H1 (cell line): ENCODE measurements around the gene KIF26B. TPM values are rescaled to one million over a fixed set of nuclear protein-coding genes. Genes with fewer than 3 reads are reported as not detected.

ENCODE experiments used
- CTCF ChIA-PET: fragments of 300-600 bp; sonication (Branson Sonifier 250); formaldehyde crosslinking; loops from one replicate; lab custom pipeline; 2021; ENCODE audit not compliant: partially characterized antibody; lab: Charles Lee
- POLR2A ChIA-PET: fragments of 300-600 bp; sonication (Branson Sonifier 250); formaldehyde crosslinking; loops from one replicate; lab custom pipeline; 2021; ENCODE audit warnings: inconsistent platforms; ENCODE audit not compliant: partially characterized antibody; lab: Charles Lee
- DNase-seq, 2 experiments: peaks; one replicate each; pipeline versions ENCODE4 v3.0.0 to v3.0.0-alpha.2; 2010 to 2022; ENCODE audit warnings: low spot score in 2 of 2, low read depth in 1 of 2, mixed read lengths in 1 of 2
- FAIRE-seq: peaks from 2 replicates; lab custom pipeline; 2011; peaks lifted over from hg19 to GRCh38; lab: Jason Lieb, UNC
- H2AFZ ChIP-seq: 2 replicates; pipeline ENCODE4 v1.8.1; 2012; ENCODE audit warnings: low read length, inconsistent platforms
- H2AK5ac ChIP-seq: 2 replicates; pipeline ENCODE4 v1.6.1; 2013; ENCODE audit warnings: low read depth, low read length
- H2BK120ac ChIP-seq: replicated peaks from 2 replicates; pipeline ENCODE3; 2013; ENCODE audit warnings: low read depth, low read length, inconsistent platforms
- H2BK12ac ChIP-seq: 2 replicates; pipeline ENCODE4 v1.6.1; 2013; ENCODE audit warnings: low read depth, low read length
- H2BK15ac ChIP-seq: 2 replicates; pipeline ENCODE4 v1.6.1; 2013; ENCODE audit warnings: low read length
- H2BK20ac ChIP-seq: 2 replicates; pipeline ENCODE4 v1.6.1; 2013; ENCODE audit warnings: low read length
- H2BK5ac ChIP-seq: 2 replicates; pipeline ENCODE4 v1.6.1; 2013; ENCODE audit warnings: low read depth, low read length
- H3K14ac ChIP-seq: 2 replicates; pipeline ENCODE4 v1.6.1; 2013; ENCODE audit warnings: inconsistent platforms; ENCODE audit not compliant: insufficient read length
- H3K18ac ChIP-seq: 2 replicates; pipeline ENCODE4 v1.6.1; 2013; ENCODE audit warnings: low read length; ENCODE audit errors: extremely low read depth
- H3K23ac ChIP-seq: 2 replicates; pipeline ENCODE4 v1.6.1; 2013; ENCODE audit warnings: inconsistent platforms; ENCODE audit not compliant: insufficient read length
- H3K23me2 ChIP-seq: 2 replicates; pipeline ENCODE4 v1.6.1; 2013; ENCODE audit warnings: low read depth, low read length
- H3K27ac ChIP-seq: 2 replicates; pipeline ENCODE4 v1.6.1; 2011; ENCODE audit warnings: low read depth, low read length, inconsistent platforms
- H3K27me3 ChIP-seq, 4 experiments: replicated peaks in 1 of 4; 1 replicate in 1 of 4; 2 replicates in 3 of 4; pipeline versions ENCODE4 v1.6.1 to v1.8.1; 2011 to 2013; ENCODE audit warnings: low read length in 3 of 4, mild to moderate bottlenecking in 3 of 4, inconsistent platforms in 2 of 4, mixed read lengths in 2 of 4, moderate library complexity in 1 of 4; ENCODE audit not compliant: control insufficient read depth in 3 of 4, insufficient read depth in 3 of 4; ENCODE audit errors: extremely low read depth in 1 of 4
- H3K36me3 ChIP-seq, 4 experiments: 2 replicates each; pipeline versions ENCODE4 v1.6.1 to v1.8.1; 2011 to 2013; ENCODE audit warnings: mild to moderate bottlenecking in 4 of 4, low read length in 3 of 4, moderate library complexity in 2 of 4, control low read depth in 1 of 4, inconsistent platforms in 1 of 4; ENCODE audit not compliant: insufficient read depth in 4 of 4, control insufficient read depth in 2 of 4
- H3K4ac ChIP-seq: replicated peaks from 2 replicates; pipeline ENCODE3; 2013; ENCODE audit warnings: low read length, low read depth, mixed read lengths, inconsistent platforms; ENCODE audit not compliant: insufficient read length
- H3K4me1 ChIP-seq, 4 experiments: replicated peaks in 1 of 4; 1 replicate in 1 of 4; 2 replicates in 3 of 4; pipeline versions ENCODE4 v1.6.1 to v1.8.1; 2011 to 2013; ENCODE audit warnings: low read length in 3 of 4, inconsistent platforms in 2 of 4, mixed read lengths in 1 of 4; ENCODE audit not compliant: insufficient read depth in 4 of 4, control insufficient read depth in 3 of 4
- H3K4me2 ChIP-seq, 2 experiments: 2 replicates each; pipeline versions ENCODE4 v1.6.1 to v1.8.1; 2011 to 2013; ENCODE audit warnings: low read depth in 2 of 2, low read length in 2 of 2, control low read depth in 1 of 2, inconsistent platforms in 1 of 2, mild to moderate bottlenecking in 1 of 2; ENCODE audit not compliant: insufficient read depth in 1 of 2
- H3K4me3 ChIP-seq, 4 experiments: fragments of 200-600, 300-600 bp in 1 of 4; sonication (generic), shearing (Covaris generic), sonication (Bioruptor Twin) in 1 of 4; 2 replicates each; pipeline versions ENCODE4 v1.5.1 to v1.8.1; 2011 to 2016; ENCODE audit warnings: low read length in 4 of 4, low read depth in 3 of 4, control low read depth in 2 of 4, inconsistent platforms in 2 of 4, mild to moderate bottlenecking in 2 of 4, mixed read lengths in 1 of 4, moderate library complexity in 1 of 4; ENCODE audit not compliant: insufficient read depth in 2 of 4; ENCODE audit errors: extremely low read depth in 1 of 4
- H3K56ac ChIP-seq: replicated peaks from 2 replicates; pipeline ENCODE3; 2013; ENCODE audit warnings: low read depth, mild to moderate bottlenecking, mixed read lengths, low read length, inconsistent platforms; ENCODE audit not compliant: insufficient read length
- H3K79me1 ChIP-seq: 2 replicates; pipeline ENCODE4 v1.6.1; 2013; ENCODE audit warnings: low read depth, low read length, control low read depth
- H3K79me2 ChIP-seq, 2 experiments: 2 replicates each; pipeline versions ENCODE4 v1.6.1 to v1.8.1; 2012 to 2013; ENCODE audit warnings: low read length in 2 of 2, mild to moderate bottlenecking in 2 of 2, inconsistent platforms in 1 of 2; ENCODE audit not compliant: insufficient read depth in 2 of 2, control insufficient read depth in 1 of 2
- H3K9ac ChIP-seq, 4 experiments: replicated peaks in 1 of 4; 1 replicate in 1 of 4; 2 replicates in 3 of 4; pipeline versions ENCODE4 v1.6.1 to v1.8.1; 2011 to 2013; ENCODE audit warnings: low read depth in 3 of 4, low read length in 3 of 4, control low read depth in 2 of 4, mild to moderate bottlenecking in 2 of 4, moderate library complexity in 2 of 4, inconsistent platforms in 1 of 4; ENCODE audit errors: extremely low read depth in 1 of 4
- H3K9me3 ChIP-seq, 2 experiments: 2 replicates each; pipeline versions ENCODE4 v1.6.1 to v1.8.1; 2012 to 2013; ENCODE audit warnings: mild to moderate bottlenecking in 2 of 2, moderate library complexity in 2 of 2, control low read depth in 1 of 2, inconsistent platforms in 1 of 2, low read depth in 1 of 2, low read length in 1 of 2, mixed read lengths in 1 of 2; ENCODE audit not compliant: insufficient read depth in 2 of 2
- H4K20me1 ChIP-seq, 2 experiments: replicated peaks in 1 of 2; 2 replicates each; pipeline versions ENCODE3 to v1.8.1; 2011 to 2013; ENCODE audit warnings: inconsistent platforms in 2 of 2, low read length in 2 of 2, mild to moderate bottlenecking in 1 of 2; ENCODE audit not compliant: insufficient read depth in 2 of 2, control insufficient read depth in 1 of 2
- H4K5ac ChIP-seq: 2 replicates; pipeline ENCODE4 v1.6.1; 2013; ENCODE audit warnings: low read length, low read depth, mixed read lengths, inconsistent platforms; ENCODE audit not compliant: insufficient read length
- H4K8ac ChIP-seq: 2 replicates; pipeline ENCODE4 v1.8.0; 2013; ENCODE audit warnings: mild to moderate bottlenecking, moderate library complexity, low read length, inconsistent platforms; ENCODE audit not compliant: insufficient read depth; ENCODE audit errors: extremely low read depth
- H4K91ac ChIP-seq: replicated peaks from 2 replicates; pipeline ENCODE3; 2013; ENCODE audit warnings: low read length, mixed read lengths, inconsistent platforms; ENCODE audit not compliant: insufficient read length
- ASH2L ChIP-seq: fragments of 200-600, 300-600 bp; sonication (generic); IDR thresholded peaks from one replicate; pipeline ENCODE4 v1.7.1; 2017; ENCODE audit warnings: low read length
- BCL11A ChIP-seq, 2 experiments: IDR thresholded peaks; one replicate each; pipeline ENCODE4 v1.6.1; 2011; ENCODE audit warnings: low read depth in 2 of 2, low read length in 2 of 2, mild to moderate bottlenecking in 2 of 2
- EGR1 ChIP-seq: IDR thresholded peaks from 2 replicates; pipeline ENCODE4 v1.6.1; 2011; ENCODE audit warnings: low read depth, low read length, borderline replicate concordance
- MAFK ChIP-seq: IDR thresholded peaks from 2 replicates; pipeline ENCODE4 v1.6.1; 2012; ENCODE audit warnings: low read depth, mild to moderate bottlenecking, improper control_type of control experiment, low read length
- RNF2 ChIP-seq: fragments of 200-900, 300-1000 bp; sonication (generic); IDR thresholded peaks from 2 replicates; pipeline ENCODE4 v1.7.1; 2016; ENCODE audit warnings: borderline replicate concordance, low read depth, mild to moderate bottlenecking, antibody characterized with exemption, low read length; ENCODE audit not compliant: poor library complexity, severe bottlenecking; ENCODE audit errors: missing control alignments
- SP4 ChIP-seq: IDR thresholded peaks from 2 replicates; pipeline ENCODE4 v1.6.1; 2012; ENCODE audit warnings: low read length, inconsistent platforms
- SRF ChIP-seq: IDR thresholded peaks from 2 replicates; pipeline ENCODE4 v1.6.1; 2011; ENCODE audit warnings: mild to moderate bottlenecking, low read depth, low read length, moderate library complexity
- SUZ12 ChIP-seq: fragments of 200-600 bp; sonication (generic); IDR thresholded peaks from 2 replicates; pipeline ENCODE4 v1.6.1; 2012; ENCODE audit warnings: mild to moderate bottlenecking, inconsistent platforms, low read length, moderate library complexity, mixed read lengths
- TBP ChIP-seq: IDR thresholded peaks from 2 replicates; pipeline ENCODE4 v1.6.1; 2011; ENCODE audit warnings: low read depth, low read length, improper control_type of control experiment
- WGBS, 2 experiments: shearing (Covaris generic) in 1 of 2; methylation state at CpG; one replicate each; pipeline versions ENCODE4 v1.1.6 to v1.1.7; 2013 to 2015; ENCODE audit warnings: low lambda C conversion rate in 2 of 2, mixed read lengths in 2 of 2, inconsistent platforms in 1 of 2, low coverage in 1 of 2, missing lambda C conversion rate in 1 of 2; ENCODE audit not compliant: insufficient replicate concordance in 2 of 2, insufficient coverage in 1 of 2, insufficient read length in 1 of 2; ENCODE audit errors: extremely low coverage in 1 of 2, missing lambda C conversion rate in 1 of 2; 5-methylcytosine and 5-hydroxymethylcytosine counted together
- polyA plus RNA-seq, 7 experiments: library from polyadenylated mRNA; depleted of rRNA in 3 of 7; stranded (reverse) in 5 of 7; unstranded in 2 of 7; fragments of >200 nt in 5 of 7; fragments of 200-250 nt in 2 of 7; gene quantifications; 1 replicate in 5 of 7; 2 replicates in 1 of 7; 4 replicates in 1 of 7; pipeline versions ENCODE4 v1.2.1 to v1.2.3, GENCODE V29; 2011 to 2013; ENCODE audit warnings: missing spikeins in 2 of 7, mixed read lengths in 2 of 7
- total RNA-seq: library from RNA; stranded (reverse); fragmentation: NEBNext Ultra II Directional; extraction: Animal tissue kit (Norgen Biotek cat#: 25700); gene quantifications from 2 replicates; pipeline ENCODE4 v1.2.1, GENCODE V29; 2021
- TF ChIP-seq, protein P1 (sequence below): IDR thresholded peaks from 2 replicates; pipeline ENCODE4 v1.6.1; 2011; ENCODE audit warnings: low read length, improper control_type of control experiment
- TF ChIP-seq, protein P2 (sequence below): IDR thresholded peaks from 2 replicates; pipeline ENCODE4 v1.6.1; 2012; ENCODE audit warnings: inconsistent platforms

The KIF26B gene
- total and polyA plus RNA-seq, 2 of the 8 experiments (the other 6 are each of a cell fraction or from before 2014, with no cell fraction given): 0.06 to 0.28 TPM

DNA sequence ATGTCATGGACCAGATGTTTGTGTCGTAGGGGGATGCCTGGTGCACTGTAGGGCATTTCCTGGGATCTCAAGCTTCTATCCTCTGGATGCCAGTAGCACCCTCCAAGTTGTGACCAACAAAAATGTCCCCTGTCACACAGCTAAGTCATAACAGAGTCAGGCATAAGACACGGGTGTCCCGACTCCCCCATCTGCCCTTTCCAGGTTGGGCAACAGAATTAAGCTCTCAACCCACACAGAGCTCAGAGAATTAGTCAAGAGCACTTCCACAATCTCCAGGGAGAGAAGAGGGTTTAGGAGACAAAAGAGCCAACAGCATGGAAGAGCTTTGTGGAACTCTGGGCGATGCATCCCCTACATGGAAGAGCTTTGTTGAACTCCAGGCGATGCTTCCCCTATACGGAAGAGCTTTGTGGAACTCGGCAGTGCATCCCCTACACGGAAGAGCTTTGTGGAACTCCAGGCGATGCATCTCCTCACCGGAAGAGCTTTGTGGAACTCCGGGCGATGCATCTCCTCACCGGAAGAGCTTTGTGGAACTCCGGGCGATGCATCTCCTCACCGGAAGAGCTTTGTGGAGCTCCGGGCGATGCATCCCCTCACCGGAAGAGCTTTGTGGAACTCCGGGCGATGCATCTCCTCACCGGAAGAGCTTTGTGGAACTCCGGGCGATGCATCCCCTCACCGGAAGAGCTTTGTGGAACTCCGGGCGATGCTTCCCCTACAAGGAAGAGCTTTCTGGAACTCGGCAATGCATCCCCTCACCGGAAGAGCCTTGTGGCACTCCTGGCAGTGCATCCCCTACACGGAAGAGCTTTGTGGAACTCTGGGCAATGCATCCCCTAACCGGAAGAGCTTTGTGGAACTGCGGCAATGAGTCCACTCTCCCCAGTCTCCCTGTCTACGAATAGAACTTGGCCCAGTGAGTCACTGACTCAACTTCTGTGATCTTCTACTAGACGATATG is 422.7 kb downstream of the KIF26B start:
- H3K79me2 ChIP-seq: no peaks in the 10 kb centered on the region
- H2AK5ac ChIP-seq: no peak overlapping the region
- H2BK20ac ChIP-seq: no peak overlapping the region
- no peak overlapping the region for H3K9ac ChIP-seq
- DNase-seq: no peak
- FAIRE-seq: no peak
- H3K18ac ChIP-seq: no peak overlapping the region
- H3K23ac ChIP-seq: no peak overlapping the region
- no peak overlapping the region for H3K4me3 ChIP-seq
- no peak overlapping the region for H2BK5ac ChIP-seq
- no peaks in the 10 kb centered on the region; a peak in 1 of 7 replicates for H3K27me3 ChIP-seq
- H3K4me1 ChIP-seq: no peaks in the 10 kb centered on the region
- H3K9me3 ChIP-seq: no peaks in the 10 kb centered on the region
- ChIA-PET POLR2A (no interaction called here), CTCF (interaction anchor here (0.6 to 1.5 kb wide), 3 partner anchors 10 to 129 kb away, joined by 3 to 4 read pairs (median 3); no protein-coding TSS in a partner anchor)
- H4K20me1 ChIP-seq: no peaks in the 10 kb centered on the region
- H3K4ac ChIP-seq: no peak overlapping the region
- H3K14ac ChIP-seq: no peak overlapping the region
- no peak overlapping the region for H2BK15ac ChIP-seq
- H2AFZ ChIP-seq: no peak overlapping the region
- no peak overlapping the region for H4K91ac ChIP-seq
- H2BK12ac ChIP-seq: no peak overlapping the region
- no peak overlapping the region for H3K4me2 ChIP-seq
- H2BK120ac ChIP-seq: no peak overlapping the region
- H3K79me1 ChIP-seq: no peaks in the 10 kb centered on the region
- no peak overlapping the region for H3K56ac ChIP-seq
- H3K23me2 ChIP-seq: no peaks in the 10 kb centered on the region
- WGBS, 2 experiments: 96% methylated on average over 34 of the region's 34 CpGs; no CpG with 5 or more reads in 1 of the 2 experiments
- H4K8ac ChIP-seq: no peak overlapping the region
- no peak overlapping the region for H4K5ac ChIP-seq
- no peaks in the 10 kb centered on the region for H3K36me3 ChIP-seq
- no peak overlapping the region for H3K27ac ChIP-seq
- TF ChIP-seq RNF2: no peak
- TF ChIP-seq, protein P1, sequence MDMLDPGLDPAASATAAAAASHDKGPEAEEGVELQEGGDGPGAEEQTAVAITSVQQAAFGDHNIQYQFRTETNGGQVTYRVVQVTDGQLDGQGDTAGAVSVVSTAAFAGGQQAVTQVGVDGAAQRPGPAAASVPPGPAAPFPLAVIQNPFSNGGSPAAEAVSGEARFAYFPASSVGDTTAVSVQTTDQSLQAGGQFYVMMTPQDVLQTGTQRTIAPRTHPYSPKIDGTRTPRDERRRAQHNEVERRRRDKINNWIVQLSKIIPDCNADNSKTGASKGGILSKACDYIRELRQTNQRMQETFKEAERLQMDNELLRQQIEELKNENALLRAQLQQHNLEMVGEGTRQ: no peak
- no peak for TF ChIP-seq ASH2L
- TF ChIP-seq SP4: no peak
- TF ChIP-seq SUZ12: no peak
- no peak for TF ChIP-seq EGR1
- no peak for TF ChIP-seq SRF
- no peak for TF ChIP-seq MAFK
- TF ChIP-seq TBP: no peak
- TF ChIP-seq, protein P2, sequence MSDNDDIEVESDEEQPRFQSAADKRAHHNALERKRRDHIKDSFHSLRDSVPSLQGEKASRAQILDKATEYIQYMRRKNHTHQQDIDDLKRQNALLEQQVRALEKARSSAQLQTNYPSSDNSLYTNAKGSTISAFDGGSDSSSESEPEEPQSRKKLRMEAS: no peak
- no peak for TF ChIP-seq BCL11A (IDR thresholded peaks at IDR 0.05; ENCODE audit: low read depth in 2 of 2, low read length in 2 of 2)
